Femur (tissue), 1 donor: ENCODE data around the gene TMEM138.

Source experiments
- DNase-seq: peaks from one replicate; pipeline ENCODE4 v3.0.0-alpha.2; 2017

TMEM138 gene

DNA sequence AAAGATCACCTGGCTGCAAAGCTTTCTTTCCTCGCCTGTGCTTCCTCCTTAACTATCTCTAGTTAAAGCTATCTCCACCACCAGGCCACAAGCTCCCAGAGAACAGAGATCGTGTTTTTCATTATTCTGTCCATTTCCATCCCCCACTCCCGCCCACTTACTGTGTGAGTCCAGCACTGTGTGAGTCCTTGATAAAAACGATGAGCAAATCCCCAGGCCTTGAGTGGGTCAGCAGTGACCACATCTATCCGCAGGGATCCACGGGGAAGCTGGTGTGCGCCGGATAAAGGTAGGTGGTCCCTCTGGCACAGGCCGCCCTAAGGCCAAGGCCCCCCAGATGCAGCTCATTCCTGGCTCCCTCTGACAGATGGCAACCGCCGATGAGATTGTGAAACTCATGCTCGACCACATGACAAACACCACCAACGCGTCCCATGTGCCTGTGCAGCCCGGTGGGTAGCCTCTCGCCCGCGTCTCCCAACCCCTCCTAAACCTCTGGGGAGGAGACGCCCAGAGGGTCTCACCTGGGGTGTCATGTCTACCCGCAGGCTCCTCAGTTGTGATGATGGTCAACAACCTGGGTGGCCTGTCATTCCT is 19.9 kb upstream of the TMEM138 start:
- DNase-seq = no peak

DNA sequence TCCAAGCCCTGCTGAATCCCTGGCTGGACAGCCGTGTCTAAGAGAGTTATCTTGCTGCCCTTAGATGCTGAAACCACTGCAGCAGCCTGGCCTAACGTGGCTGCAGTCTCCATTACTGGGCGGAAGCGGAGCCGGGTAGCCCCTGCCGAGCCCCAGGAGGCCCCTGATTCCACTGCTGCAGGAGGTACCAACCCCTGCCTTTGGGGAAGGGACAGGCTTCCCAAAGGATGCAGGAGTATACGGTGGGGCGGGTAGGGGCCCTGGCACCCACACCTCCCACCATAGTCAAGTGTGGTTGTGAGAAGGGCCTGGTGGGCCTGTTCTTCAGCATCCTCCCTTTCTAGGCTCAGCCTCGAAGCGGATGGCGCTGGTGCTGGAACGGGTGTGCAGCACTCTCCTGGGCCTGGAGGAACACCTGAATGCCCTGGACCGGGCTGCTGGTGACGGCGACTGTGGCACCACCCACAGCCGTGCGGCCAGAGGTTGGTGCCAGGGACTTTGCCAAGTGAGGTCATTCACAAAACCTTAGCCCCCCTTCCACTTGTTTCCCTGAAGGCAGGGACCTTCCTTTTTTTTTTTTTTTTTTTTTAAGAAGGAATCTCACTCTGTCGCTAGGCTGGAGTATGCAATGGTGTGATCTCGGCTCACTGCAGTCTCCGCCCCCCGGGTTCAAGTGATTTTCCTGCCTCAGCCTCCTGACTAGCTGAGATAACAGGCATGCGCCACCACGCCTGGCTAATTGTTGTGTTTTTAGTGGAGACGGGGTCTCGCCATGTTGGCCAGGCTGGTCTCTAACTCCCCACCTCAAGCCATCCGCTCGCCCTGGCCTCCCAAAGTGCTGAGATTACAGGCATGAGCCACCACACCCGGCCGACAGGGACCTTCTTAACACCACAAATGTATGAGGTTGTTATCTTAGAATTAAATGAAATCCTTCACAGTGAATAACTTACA is 18.1 kb upstream of the TMEM138 start:
- DNase-seq = no peak

DNA sequence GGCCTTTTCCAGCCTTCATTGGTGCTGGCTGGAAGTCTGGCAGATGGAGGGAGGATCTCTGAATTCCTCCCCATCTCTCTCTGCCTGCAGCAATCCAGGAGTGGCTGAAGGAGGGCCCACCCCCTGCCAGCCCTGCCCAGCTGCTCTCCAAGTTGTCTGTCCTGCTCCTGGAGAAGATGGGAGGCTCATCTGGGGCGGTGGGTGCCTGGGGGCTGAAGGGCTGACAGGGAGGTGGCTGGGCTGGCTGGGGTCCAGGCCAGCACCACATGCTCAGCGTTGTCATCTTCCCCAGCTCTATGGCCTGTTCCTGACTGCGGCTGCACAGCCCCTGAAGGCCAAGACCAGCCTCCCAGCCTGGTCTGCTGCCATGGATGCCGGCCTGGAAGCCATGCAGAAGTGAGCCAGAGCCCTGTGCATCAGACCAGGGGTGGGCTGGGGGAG is 17.0 kb upstream of the TMEM138 start:
- no peak for DNase-seq

DNA sequence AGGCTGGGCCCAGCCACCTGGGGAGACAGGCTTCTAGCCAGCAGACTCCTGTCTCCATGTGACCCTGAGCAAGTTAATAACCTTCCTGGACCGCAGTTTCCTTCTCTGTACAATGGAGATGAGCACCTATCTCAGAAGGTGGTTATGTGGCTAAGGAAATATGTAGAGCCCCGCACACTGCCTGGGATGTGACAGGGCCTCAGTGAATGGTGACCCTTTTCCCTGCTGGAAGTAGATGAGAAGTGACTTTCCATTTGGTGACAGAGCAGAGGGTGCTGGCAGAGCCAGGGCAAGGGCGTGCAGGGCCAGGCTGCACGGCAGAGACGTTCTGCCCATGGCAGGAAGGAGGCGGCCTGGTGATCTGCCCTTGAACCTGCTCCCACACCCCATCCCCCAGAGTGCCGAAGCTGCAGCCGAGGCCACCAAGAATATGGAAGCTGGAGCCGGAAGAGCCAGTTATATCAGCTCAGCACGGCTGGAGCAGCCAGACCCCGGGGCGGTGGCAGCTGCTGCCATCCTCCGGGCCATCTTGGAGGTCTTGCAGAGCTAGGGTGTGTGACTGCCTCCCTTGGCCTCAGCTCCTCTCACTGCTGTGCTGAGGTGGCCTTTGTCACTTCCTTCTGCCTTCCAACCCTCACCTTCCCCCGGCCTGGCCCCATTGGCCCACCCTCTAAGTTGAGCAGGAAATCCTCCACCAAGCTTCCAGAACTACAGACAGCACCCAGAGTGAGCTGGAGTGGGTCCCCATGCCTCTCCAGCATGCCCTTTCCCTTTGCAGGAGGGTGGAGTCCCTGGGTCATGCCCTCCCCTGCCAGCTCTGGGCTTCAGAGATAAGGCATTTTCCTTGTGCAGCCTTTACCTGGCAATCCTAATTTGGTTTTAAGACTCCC is 16.0 kb upstream of the TMEM138 start:
- no peak for DNase-seq

GRCh38 chr11:61347916-61348461 is 14.2 kb upstream of the TMEM138 start:
- no peak for DNase-seq

GRCh38 chr11:61349189-61349751 is 12.9 kb upstream of the TMEM138 start:
- DNase-seq = no peak

GRCh38 chr11:61349916-61350315 is 12.3 kb upstream of the TMEM138 start:
- DNase-seq = no peak

DNA sequence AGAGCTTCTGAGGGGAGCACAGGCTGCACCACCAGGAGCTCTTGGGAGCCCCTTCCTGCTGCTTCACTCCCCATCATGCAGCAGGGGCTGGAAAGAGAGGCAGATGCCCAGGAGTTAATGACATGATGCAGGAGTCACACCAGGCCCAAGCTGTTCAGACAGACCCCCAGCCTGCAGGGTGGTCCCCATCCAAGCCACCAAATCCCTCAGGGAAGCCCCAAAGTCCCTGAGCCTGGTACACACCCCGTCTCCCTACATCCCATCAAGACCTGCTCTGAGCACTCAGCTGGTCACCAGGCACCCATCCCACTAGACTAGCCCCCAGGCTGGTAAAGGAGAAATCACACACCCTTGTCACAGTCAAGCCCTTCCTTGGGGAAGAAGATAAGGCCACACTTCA is 11.8 kb upstream of the TMEM138 start:
- DNase-seq = no peak

- no peak for DNase-seq
Observed at GRCh38 chr11:61350803-61351202, 11.4 kb upstream of the TMEM138 start.

GRCh38 chr11:61352038-61352437 is 10.1 kb upstream of the TMEM138 start:
- no peak for DNase-seq

- no peak for DNase-seq
Observed at GRCh38 chr11:61353131-61354067, 8.8 kb upstream of the TMEM138 start.

- no peak for DNase-seq
Observed at GRCh38 chr11:61354208-61354607, 8.0 kb upstream of the TMEM138 start.

DNA sequence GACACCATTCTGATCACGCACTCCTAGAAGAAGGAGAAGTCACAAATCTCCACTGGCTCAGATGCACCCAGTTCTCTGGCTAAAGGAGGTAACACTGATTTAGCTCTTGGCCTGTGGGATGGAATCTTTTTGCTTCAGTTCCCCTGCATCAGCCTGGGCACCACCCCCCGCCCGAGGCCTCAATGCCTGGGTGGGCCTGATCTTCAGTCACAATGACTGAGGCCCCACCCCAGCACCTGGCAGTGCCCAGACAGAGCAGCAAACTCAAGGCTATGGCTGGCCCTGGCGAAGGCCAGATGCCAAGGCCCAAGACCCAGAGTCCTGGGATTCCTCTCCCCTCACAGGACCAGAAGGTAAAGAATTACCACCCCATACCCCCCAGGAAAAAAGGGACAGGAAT is 5.5 kb upstream of the TMEM138 start:
- DNase-seq = no peak

- no peak for DNase-seq
Observed at GRCh38 chr11:61357233-61357893, 4.8 kb upstream of the TMEM138 start.

DNA sequence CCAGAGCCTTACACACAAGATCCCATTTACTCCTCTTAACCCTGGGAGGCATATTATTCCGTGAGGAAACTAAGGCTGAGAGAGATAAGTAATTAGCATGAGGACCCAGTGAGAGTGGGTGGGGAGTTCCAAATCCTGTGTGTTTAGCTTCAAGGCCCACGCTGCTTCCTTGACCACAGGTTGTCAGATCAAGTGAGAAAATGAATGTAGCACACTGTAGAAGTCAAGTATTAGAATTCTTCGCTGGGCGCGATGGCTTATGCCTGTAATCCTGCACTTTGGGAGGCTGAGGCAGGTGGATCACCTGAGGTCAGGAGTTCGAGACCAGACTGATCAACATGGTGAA is 4.3 kb upstream of the TMEM138 start:
- no peak for DNase-seq

DNA sequence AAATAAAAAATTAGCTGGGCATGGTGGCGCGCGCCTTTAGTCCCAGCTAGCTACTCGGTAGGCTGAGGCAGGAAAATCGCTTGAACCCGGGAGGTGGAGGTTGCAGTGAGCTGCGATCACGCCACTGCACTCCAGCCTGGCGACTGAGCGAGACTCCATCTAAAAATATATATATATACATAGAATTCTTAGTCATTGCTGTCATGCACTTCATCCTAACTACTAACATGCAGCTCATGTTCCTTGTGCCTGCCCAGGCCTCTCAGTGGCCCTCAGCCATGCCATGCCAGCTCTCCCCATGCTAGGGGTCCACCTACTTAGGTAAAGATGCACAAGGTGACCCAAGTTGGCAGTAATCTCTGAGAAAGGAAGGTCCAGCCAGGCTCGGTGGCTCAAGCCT is 3.6 kb upstream of the TMEM138 start:
- no peak for DNase-seq

DNA sequence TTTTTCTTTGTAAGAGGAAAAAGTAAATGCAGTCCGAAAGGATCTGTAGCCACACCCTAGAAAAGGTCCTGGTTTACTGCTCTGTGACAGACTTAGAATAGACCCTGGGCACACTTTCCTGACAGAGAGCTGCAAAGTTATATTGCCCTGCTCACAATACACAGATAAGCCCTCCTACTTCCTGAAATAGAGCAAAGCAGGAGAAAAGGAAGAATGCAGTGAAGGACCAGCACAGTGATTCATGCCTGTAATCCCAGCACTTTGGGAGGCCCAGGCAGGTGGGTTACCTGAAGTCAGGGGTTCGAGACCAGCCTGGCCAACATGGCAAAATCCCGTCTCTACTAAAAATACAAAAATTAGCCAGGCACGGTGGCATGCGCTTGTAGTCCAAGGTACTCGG is 2.7 kb upstream of the TMEM138 start:
- no peak for DNase-seq

DNA sequence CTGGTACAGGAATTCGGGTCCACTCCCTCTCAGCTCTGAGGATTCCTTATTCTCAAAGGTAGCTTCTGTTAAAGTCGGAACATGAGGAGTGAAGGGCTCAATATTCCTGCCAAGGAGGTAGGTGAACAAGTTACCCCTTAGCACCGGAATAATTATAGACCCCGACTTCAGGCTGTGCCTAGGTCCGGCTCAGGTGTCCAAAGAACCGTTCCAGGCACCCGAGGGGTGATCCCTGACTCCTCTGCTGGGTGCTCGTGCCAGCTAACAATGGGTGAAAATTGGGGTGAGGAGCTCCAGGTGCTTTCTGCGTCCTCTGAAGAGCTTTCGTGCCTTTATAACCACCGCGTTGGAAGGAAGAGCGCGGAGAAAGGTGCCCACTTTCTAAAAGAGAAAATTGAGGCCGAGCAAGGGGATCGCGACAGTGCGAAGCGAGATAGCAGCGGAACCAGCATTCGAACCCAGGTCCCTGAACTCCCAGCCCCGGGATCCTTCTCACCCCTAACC is 885 bp upstream of the TMEM138 start:
- DNase-seq = no peak

- peak; percentile 40 for DNase-seq
Observed at GRCh38 chr11:61362542-61362875, 335 bp downstream of the TMEM138 start.

GRCh38 chr11:61364012-61364675 is 2.0 kb downstream of the TMEM138 start:
- no peak for DNase-seq
